Iris pigment epithelial cell (primary cell): ENCODE measurements around the gene CBX7.

Experiments
- DNase-seq: peaks from one replicate; pipeline ENCODE4 v3.0.0-alpha.2; 2011; ENCODE audit warnings: low read depth

Gene CBX7

DNA sequence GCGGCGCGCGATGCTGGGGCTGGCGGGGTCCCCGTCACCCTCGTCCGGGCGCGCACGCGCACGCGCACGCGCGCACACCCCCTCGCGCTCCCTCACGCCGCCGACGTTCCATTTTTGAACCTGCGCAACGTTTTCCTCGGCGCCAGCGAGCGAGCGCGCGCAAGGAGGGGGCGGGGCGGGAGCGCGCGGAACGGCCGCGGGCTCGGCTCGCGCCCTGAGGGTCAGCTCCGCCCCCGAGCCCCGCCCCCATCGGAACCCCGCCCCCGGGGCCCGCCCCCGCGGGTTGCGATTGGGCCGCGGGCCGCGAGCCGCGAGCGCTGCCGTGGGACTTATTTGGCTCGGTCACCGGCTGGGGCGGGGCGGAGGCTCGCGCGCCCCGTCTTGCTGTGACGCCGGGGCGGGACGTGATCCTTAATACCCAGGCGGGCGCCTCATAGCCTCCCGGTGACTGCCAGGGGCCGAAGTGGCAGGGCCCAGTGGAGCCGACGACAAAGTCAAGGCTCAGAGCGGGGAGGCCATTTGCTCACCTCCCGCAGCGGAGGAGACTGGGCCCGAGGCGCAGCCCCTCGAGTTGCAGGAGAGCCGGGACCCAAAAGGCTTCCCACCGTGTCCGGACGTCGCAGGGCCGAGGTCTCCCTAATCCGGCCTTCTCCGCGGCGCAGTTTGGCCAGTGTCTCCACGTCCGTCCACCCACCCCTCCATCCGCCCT lies at the start of gene CBX7:
TSS of gene CBX7 (minus strand) at position 170 of the 709 bp plus-strand sequence. CDS start 236 bp downstream, outside the sequence.
- DNase-seq = peak; percentile 78

DNA sequence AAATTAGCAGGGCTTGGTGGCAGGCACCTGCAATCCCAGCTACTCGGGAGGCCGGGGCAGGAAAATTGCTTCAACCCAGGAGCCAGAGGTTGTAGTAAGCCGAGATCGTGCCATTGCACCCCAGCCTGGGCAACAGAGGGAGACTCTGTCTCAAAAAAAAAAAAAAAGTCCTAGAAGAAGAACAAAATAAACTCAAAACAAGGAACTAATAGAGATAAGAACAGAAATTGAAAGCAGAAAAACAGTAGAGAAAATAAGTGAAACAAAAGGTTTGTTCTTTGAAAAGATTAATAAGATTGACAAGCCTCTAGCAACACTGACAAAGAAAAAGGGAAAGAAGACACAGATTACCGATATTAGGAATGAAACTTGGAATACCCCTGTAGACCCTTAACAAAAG lies 45.1 kb upstream of the CBX7 start:
- no peak for DNase-seq

DNA sequence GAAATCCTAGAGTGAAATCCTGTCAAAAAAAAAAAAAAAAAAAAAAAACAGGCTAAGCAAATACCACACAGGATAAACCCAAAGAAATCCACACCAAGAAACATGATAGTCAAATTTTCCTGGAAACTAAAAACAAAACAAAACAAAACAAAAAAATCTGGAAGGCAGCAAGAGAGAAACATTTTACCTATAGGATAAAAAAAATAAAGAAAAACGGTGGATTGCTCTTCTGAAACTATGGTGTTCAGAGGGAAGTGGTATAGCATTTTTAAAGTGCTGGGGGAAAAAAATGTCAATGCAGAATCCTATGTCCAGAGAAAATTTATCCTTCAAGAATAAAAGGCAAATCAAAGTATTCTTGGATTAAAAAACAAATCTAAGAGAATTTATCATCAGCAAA lies 41.6 kb upstream of the CBX7 start:
- DNase-seq = no peak

DNA sequence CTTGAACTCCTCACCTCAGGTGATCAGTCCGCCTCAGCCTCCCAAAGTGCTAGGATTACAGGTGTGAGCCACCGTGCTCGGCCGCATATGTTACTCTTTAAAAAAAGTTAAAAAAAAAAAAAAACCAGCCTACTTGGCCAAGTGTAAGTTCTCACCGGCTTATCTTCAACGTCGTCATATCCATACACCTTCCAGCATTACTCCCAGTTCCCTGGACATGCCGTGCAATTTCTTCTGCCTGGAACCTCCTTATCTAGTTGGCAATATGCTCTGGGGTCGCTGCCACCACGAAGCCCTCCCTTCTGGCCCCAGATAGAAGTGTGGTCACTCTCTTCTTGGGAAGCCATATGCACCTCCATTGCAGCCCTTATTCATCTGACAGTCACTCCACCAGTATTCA lies 36.3 kb upstream of the CBX7 start:
- DNase-seq = no peak

DNA sequence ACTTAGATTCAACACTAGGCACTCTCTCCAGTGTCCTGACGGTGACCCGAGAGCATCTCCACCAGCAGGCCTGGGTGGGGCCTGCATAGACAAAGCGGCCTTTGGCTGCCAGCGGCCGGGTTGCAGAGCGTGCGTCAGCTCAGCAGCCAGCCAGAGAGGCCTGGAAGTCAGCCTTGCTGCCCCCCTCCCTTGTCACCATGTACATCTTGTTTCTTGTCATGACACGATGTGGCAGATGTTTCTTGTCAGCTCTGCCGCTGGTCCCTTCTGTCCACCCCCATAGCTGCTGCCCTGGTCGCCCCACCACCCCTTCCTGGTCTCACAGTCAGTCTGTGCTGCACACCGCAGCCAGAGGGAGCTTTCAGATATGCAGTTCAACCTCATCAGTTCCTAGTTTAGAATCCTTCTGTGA lies 33.1 kb upstream of the CBX7 start:
- DNase-seq = no peak

DNA sequence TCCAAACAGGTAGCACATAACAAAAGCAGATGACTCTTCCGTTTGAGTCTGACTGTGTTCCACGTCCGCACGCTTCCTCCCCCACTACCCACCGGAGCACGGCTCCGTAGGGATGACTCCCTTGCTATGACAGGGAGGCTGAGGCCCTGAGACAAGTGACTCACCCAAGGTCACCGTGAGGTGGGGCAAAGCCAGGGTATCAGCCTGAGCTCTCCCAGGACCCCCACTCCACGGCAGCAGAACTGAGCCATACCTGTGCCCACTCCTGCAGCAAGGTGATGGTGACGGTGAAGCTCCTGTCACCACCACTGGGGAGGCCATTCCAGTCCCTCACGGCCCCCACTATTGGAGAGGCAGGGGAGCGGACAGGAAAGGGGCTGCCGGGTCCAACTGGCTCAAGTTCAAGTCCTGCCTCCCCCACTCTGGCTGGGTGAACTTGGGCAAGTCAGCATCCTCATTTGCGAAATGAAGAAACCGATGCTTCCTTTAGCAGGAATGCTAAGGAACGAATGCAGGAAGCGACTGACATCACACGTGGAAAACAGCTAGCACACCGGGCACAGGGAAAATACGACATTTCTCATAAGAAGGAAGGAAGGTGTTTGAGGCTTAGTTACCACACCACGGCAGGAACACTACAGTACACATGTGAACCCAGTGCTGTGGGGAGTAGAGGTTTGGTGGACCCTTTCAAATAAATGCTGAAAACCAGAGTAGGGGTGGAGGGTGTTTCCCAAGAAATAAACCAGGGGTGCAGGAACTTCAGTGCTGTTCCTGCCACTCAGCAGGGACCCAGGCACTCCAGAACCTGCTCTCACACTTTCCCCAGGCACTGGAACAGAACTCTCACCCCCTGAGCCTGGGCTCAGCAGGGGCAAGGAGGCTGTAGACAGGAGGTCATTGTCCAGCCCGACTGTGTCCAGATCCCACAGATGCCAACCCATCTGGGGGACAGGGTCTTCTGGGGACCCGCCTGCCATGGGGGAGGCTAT lies 32.4 kb upstream of the CBX7 start:
- DNase-seq = peak; percentile 49

DNA sequence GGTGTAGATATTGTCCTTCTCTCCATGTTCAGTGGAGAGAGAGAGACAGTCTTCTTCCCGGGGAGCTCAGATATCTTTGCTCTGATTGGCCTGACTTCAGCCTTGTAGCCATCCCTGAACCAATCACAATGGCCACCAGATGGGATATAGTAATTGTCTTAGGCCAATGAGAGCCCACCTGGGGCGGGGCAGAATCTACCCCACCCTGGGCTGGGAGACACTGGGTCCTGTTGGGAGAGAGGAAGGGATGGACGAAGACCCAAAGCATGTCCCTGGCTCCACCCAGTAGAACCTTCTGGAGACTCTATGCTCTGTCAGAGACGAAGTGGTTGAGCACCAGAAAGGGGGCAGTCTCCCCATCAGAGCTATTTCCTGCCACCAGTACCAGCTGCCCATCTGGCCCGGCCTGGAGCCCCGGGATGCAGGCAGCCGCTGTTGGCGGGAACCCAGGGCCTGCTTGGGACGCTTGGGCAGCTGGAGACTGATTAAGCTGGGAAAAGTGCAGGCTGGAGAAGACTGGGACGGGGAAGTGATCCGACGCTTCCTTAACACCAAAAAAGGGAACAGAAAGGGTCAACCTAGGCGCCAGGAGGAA lies 31.6 kb upstream of the CBX7 start:
- DNase-seq = peak; percentile 84

DNA sequence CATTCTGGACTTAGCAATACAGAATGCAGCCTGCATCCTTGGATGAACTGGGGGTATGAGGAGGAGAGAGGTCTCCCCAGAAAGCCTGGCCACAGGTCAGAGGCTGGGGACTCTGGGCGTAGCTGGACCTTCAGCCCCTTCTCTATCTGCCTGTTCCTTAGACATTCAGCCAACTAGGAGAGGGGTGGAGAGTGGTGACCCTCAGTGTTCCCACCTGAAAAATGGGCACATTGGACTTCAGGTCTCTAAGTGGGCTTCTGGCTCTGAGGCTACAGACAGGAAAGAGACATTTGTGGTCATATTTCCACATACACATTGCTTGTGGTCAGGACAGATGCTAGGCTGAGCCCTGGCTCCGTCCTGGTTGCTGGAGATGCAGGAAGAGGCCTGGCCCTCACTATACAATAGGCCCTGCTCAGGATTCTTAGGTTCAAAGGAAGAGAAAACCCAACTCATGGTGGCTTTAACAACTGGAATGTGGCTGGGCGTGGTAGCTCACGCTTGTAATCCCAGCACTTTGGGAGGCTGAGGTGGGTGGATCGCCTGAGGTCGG lies 30.1 kb upstream of the CBX7 start:
- peak; percentile 67 for DNase-seq

DNA sequence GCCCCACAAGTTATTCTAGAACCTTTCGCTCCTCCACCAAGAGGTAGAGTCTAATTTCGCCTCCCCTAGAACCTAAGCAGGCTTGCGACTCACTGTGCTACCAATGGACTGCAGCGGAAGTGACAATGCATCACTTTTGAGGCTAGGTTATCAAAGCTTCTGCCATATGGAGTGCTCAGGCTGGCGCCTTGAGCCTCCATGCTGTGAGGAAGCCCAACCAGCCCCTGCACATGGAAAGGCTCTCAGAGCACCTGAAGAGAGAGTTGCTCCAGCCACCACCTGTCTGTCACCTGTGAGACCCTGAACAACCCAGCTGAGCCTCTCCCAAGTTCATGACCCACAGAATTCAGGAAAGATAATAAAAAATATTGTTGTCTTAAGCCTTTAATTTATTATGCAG lies 29.3 kb upstream of the CBX7 start:
- no peak for DNase-seq

DNA sequence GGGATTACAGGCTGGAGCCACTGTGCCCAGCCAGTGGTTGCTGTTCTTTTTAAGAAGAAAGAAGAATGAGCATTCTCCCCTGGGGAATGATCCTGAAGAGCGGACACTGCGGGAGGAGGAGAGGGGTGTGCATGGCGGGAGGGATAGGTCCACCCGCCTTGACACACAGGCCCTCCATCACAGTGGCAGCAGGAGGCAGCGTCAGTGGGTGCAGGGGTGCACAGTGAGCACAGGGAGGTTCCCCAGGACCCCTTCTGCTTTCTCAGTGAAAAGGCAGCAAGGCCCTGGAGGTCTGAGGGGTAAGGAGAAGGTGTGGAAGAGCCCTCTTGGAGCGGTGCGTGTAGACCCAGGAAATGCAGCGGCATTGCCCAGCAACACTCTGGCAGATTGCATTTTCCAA lies 28.9 kb upstream of the CBX7 start:
- DNase-seq = no peak

DNA sequence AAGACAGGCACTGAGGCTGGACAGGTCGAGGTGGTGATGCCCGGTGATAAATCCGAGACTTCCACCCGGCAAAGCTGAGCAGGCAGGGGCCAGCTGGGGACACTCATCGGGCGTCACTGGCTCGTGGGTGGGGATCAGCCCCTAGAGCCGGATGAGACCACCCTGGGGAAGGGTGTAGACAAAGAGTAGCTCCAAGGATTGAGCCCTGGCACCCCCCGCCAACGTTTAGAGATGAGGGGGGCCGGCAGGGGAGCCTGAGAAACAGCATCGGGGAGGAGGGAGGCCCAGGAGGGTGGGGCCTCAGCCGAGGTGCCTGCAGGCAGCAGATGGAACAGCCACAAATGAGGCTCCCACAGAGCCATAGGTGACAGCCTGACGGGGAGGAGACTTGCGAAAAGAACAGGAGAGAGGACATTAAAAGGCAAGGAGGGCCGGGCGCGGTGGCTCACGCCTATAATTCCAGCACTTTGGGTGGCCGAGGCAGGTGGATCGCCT lies 27.4 kb upstream of the CBX7 start:
- no peak for DNase-seq

DNA sequence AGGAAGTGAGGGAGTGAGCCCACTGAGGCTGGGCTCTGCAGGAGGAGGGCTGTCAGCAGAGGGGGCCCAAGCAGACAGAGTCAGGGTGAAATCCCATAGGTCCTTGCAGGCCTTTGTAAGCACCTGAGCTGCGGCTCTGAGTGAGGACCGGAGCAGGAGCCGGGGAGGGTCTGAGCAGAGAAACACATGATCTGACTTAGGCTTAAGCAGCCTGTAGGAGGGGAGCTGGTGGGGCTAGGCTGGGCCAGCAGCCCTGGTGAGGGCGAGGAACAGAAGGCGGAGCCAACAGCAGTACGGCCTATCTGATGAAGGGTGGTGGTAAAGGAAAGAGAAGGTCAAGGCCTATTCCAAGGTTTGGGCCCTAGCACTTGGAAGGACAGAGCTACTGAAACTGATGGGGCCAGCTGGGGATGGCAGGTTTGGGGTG lies 26.9 kb upstream of the CBX7 start:
- no peak for DNase-seq

DNA sequence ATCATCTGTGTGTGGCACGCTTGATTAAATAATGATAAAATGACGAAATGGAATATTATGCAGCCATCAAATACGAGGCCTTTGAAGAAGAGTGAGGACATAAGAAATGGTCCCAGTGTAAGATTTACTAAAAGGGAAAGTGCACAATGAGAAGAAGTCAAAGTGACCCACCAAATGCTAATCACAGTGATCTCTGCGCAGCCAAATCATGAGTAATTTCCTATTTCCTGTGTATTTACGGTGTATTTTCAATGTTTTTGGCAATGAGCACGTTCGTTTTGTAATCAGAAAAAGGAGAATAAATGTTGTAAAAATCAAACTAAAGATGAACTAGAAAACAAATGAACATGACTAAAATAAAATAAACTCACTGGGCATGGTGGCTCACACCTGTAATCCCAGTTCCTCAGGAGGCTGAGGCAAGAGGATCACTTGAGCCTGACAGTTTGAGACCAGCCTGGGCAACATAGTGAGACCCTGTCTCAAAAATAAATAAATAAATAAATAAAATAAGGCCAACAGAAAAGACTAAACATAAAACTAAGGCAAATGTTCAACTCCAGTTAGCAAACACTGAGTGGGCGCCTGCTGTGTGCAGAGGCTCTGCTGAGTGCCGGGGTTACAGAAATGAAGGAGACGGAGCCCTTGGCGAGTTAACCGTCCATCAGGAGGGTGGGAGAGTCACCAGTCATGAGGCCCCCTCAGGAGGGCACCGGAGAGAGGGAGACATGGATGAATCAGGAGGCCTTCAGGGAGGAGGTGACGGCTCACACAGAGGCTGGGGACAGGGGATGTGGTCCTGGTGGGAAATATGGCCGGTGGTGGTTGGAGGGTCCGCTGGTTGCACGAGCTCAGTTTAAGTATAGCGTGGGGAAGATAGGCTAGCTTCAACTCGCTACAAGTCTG lies 26.0 kb upstream of the CBX7 start:
- DNase-seq = peak; percentile 83

DNA sequence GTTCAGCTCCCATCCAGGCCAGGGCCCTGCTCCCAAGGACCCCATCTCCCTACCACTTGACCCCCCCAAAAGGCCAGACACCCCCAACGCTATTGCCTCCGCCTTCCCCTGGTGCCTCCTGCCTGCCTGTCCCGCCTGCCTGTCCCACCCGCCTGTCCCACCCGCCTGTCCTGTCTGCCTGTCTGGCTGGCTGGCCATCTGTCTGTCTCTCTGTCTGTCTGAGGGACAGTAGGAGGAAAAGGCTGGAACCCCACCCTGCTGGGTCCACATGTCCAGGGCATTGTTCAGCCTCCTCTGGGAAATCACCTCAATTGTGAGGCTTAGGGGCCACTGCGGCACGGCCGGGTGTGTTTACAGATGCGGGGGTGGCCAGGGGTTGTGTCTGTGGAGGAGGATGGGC lies 25.3 kb upstream of the CBX7 start:
- peak; percentile 24 for DNase-seq

DNA sequence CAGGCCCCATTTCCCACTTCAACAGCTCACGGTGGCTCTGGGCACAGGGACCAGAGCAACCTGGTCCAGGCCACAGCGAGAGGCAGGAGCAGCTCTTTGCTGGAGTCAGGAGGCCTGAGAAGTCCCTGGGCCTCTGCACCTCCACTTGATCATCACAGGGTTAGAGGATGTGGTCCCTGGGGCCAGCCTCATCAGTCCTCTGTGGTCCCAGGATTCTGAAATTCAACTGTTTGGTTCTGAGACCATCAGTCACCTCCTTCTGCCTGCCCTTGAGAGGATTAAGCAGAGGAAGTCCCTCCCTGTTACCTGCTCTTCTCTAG lies 24.9 kb upstream of the CBX7 start:
- DNase-seq = no peak

DNA sequence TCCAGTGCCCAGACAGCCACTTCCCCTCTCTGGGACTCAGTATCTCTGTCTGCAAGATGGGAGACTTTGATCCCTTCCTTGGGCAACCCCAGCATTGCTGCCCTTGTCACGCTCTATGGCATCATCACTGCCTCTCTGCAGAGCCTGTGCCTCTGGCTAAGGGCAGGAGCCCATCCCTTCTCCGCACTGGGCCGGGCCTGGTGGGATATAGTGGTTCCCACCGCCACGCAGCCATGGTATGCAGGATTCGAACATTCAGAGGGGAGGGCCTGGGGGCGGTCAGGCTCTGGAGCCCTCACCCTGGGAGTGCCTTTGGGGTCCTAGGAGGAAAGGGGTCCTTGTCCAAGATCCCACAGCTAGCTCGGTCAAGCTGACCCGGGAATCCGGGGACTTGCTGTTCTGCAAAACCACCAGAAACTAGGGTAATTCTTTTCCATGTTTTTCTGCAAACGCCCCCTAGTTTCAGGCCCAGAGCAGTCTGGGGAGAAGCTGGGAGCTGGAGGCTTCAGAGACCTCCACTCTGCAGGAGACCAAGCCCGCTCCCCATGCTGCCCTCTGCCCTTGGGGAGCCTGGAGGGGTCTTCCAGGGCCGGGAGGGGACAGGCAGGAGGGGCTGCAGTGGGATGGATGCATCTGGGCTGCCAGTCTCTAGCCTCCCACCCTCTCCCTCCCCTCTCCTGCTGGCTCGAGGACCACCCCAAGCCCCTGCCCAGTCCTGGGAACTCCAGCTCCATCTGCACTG lies 24.4 kb upstream of the CBX7 start:
- DNase-seq = no peak

DNA sequence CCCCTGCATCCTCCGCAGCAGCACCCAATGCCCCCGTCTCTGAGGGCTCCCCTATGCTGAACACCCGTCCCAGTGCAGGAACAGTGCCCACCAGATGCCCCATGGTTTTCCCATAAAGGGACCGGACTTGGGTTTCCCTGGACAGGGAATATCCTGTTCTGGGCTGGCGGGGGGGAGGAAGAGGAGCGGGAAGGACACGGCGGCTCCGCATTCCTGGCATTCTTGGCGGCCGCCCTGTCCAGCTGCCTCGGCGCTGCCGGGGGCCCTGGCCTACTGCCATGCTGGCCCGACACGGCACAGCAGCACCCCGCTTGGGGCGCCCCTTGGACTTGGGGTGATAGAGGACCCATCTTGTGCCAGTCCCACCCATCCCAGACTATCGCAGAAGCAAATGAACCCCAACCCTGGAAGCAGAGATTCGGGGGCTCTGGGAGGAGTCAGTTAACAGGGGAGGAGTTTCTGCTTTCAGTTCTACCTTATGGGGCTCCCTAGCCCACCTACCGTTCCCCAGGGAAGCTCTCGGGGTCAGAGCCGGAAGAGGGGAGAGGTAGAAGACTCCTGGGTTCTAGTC lies 23.7 kb upstream of the CBX7 start:
- peak; percentile 54 for DNase-seq

DNA sequence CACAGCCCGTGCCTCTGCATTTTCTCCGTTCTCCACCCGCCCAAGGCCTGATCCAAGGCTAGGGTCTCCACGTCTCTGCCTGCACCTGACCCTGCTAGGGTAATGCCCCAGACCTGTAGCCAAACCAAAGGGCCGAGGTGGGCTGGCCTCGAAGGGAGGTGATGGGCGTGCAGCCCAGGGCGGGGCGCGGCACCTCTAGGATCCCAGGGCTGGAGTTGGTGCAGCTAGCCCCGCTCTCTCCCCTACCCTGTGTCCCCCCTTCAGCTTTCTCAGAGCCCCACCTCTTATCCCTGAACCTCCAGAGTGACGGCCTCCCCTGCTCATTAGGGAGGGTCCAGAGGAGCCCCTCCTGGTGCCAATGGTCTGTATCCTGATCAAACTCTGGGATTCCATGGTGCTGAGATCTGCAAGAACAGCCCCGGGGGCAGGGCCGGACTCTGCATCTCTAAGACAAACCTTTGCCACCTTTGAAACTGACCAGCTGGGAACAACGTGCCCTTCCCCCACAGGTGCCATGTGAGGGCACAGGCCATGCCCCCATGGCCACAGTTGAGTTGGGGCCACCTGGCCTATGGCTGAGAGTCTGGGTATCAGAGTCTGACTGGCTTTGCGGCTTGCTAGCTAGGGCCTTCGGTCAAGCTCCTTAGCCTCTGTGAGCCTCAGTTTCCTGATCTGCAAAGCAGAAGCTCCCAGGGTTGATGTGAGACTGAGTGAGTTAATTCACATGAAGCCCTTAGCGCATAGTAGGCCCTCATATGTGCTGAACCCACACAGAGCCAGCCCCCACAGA lies 23.1 kb upstream of the CBX7 start:
- peak; percentile 22 for DNase-seq
